ENCODE results near the gene WDR1. TPM values are rescaled to one million over a fixed set of nuclear protein-coding genes. Genes with fewer than 3 reads are reported as not detected.

WDR1 gene
- total RNA-seq, 2 donors from 2014 or later = 222 to 345 TPM

DNA sequence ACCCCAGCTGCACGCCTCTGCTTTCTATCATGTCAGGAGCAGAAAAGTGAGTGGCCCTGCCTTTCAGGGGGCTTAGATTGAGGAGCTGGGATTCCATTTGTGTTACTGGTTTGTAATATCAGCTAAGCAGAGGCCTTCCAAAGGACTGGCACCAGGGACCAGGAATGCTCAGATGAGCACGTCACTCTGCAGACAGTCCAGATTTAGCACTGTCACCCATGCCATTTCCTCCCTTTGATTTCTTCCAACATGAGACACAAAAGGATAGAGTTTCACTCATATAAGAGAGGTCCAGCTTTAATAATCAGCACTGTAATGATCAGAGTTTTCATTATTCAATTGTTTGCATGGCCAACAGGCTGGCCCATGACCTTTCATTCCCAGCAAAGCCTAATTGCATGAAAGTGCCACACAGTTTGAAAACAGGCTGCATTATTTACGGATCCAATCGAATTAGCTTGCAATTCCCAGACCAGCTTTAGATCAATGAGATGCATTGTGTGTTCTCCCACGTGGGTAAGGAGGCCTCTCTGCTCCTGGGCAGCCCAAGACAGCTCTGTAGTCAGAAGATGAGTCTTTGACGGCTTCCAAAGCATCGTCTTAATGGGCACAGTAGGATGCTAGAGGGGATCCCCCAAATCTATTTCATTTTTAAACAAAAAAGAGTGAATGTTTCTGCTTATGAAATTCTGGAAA is 85.5 kb downstream of the WDR1 start:
- peak overlapping the region; percentile 75 for H3K27ac ChIP-seq (ENCODE audit: low read depth, low read length)
- DNase-seq = peak; percentile 22
- H3K27me3 ChIP-seq (ENCODE audit: control insufficient read depth, insufficient read depth, low read length, poor library complexity, severe bottlenecking) = no peaks in the 10 kb centered on the region
- Mint-ChIP-seq H3K9me3 (peaks cover 2% of the 10 kb centered on the region), H3K4me1 (peaks cover 17% of the 10 kb centered on the region), H3K27me3 (ENCODE audit: insufficient read depth) (peaks cover under 1% of the 10 kb centered on the region), H3K4me3 (no peak overlapping the region), H3K36me3 (ENCODE audit: low read depth) (no peaks in the 10 kb centered on the region), H3K27ac (no peak overlapping the region)
- H3K36me3 ChIP-seq (ENCODE audit: control insufficient read depth, insufficient read depth, low read length) = no peaks in the 10 kb centered on the region
- TF ChIP-seq, protein P1, sequence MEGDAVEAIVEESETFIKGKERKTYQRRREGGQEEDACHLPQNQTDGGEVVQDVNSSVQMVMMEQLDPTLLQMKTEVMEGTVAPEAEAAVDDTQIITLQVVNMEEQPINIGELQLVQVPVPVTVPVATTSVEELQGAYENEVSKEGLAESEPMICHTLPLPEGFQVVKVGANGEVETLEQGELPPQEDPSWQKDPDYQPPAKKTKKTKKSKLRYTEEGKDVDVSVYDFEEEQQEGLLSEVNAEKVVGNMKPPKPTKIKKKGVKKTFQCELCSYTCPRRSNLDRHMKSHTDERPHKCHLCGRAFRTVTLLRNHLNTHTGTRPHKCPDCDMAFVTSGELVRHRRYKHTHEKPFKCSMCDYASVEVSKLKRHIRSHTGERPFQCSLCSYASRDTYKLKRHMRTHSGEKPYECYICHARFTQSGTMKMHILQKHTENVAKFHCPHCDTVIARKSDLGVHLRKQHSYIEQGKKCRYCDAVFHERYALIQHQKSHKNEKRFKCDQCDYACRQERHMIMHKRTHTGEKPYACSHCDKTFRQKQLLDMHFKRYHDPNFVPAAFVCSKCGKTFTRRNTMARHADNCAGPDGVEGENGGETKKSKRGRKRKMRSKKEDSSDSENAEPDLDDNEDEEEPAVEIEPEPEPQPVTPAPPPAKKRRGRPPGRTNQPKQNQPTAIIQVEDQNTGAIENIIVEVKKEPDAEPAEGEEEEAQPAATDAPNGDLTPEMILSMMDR (conservative IDR thresholded peaks at IDR 0.05) = no peak
- peaks cover 9% of the 10 kb centered on the region for H3K4me1 ChIP-seq (ENCODE audit: control insufficient read depth, insufficient read depth, low read length)
- H3K9ac ChIP-seq (ENCODE audit: extremely low read depth, low read length, poor library complexity, severe bottlenecking) = no peak overlapping the region
- WGBS, 2 experiments (ENCODE audit: insufficient coverage in 1 of 2, insufficient read length in 1 of 2) = 91 to 92% methylated on average over 4 to 7 of the region's 7 CpGs
- no peak overlapping the region for H3K4me3 ChIP-seq (ENCODE audit: low read length)
- H3K9me3 ChIP-seq (ENCODE audit: control insufficient read depth, low read length) = no peaks in the 10 kb centered on the region

DNA sequence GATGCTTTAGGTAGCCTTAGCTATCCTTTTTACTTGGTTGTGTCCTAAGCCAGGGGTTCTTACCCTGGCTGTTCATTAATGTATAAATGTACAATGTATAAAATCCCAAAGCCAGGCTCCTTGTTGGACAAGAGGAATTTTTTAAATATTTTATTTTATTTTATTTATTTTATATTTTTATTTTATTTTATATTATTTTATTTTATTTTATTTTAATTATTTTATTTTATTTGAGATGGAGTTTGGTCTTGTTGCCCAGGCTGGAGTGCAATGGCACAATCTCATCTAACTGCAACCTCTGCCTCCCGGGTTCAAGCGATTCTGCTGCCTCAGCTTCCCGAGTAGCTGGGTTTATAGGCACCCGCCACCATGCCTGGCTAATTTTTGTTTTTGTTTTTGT is 87.2 kb downstream of the WDR1 start:
- 80 to 87% methylated on average over 2 to 4 of the region's 4 CpGs for WGBS, 2 experiments (ENCODE audit: insufficient coverage in 1 of 2, insufficient read length in 1 of 2)
- no peak overlapping the region for H3K4me3 Mint-ChIP-seq

DNA sequence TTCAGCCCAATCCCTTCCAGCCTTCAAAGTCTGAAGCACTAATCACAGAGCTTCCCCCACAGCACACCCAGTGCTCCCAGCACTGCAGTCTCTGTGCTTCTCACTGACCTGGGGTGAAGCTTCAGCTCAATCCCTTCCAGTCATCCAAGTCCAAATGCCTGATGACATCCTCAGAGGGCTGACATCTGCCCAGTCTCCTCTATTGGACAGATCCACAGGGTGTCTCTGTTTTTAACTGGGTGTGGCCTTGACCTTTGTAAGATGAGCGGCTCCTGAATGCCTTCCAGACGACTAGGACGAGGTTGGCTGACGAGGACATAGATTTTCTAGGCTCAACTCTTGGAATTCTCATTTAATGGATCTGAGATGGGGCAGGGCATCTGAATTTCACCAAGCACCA is 87.7 kb downstream of the WDR1 start:
- peak; percentile 35 for DNase-seq
- Mint-ChIP-seq H3K36me3 (ENCODE audit: low read depth) (no peaks in the 10 kb centered on the region), H3K4me3 (no peak overlapping the region), H3K4me1 (peaks cover 17% of the 10 kb centered on the region), H3K27ac (no peak overlapping the region), H3K9me3 (peaks cover 2% of the 10 kb centered on the region), H3K27me3 (ENCODE audit: insufficient read depth) (peaks cover 12% of the 10 kb centered on the region)
- H3K27me3 ChIP-seq (ENCODE audit: control insufficient read depth, insufficient read depth, low read length, poor library complexity, severe bottlenecking) = no peaks in the 10 kb centered on the region
- peaks cover 9% of the 10 kb centered on the region for H3K4me1 ChIP-seq (ENCODE audit: control insufficient read depth, insufficient read depth, low read length)
- 77 to 85% methylated on average over 4 of the region's 4 CpGs for WGBS, 2 experiments (ENCODE audit: insufficient coverage in 1 of 2, insufficient read length in 1 of 2)
- H3K9me3 ChIP-seq (ENCODE audit: control insufficient read depth, low read length) = no peaks in the 10 kb centered on the region
- H3K36me3 ChIP-seq (ENCODE audit: control insufficient read depth, insufficient read depth, low read length) = no peaks in the 10 kb centered on the region
- no peak overlapping the region for H3K27ac ChIP-seq (ENCODE audit: low read depth, low read length)
- TF ChIP-seq, protein P1 (conservative IDR thresholded peaks at IDR 0.05) = no peak
- H3K4me3 ChIP-seq (ENCODE audit: low read length) = no peak overlapping the region
- H3K9ac ChIP-seq (ENCODE audit: extremely low read depth, low read length, poor library complexity, severe bottlenecking) = no peak overlapping the region

More for the DNA sequence above, 87.2 kb downstream of the WDR1 start:
- peaks cover 9% of the 10 kb centered on the region for H3K4me1 ChIP-seq (ENCODE audit: control insufficient read depth, insufficient read depth, low read length)
- no peak overlapping the region for H3K4me3 ChIP-seq (ENCODE audit: low read length)
- Mint-ChIP-seq H3K27me3 (ENCODE audit: insufficient read depth) (peaks cover 8% of the 10 kb centered on the region), H3K27ac (no peak overlapping the region), H3K4me1 (peaks cover 17% of the 10 kb centered on the region), H3K9me3 (peaks cover 2% of the 10 kb centered on the region), H3K36me3 (ENCODE audit: low read depth) (no peaks in the 10 kb centered on the region)
- H3K9ac ChIP-seq (ENCODE audit: extremely low read depth, low read length, poor library complexity, severe bottlenecking) = no peak overlapping the region
- no peak for DNase-seq
- no peaks in the 10 kb centered on the region for H3K36me3 ChIP-seq (ENCODE audit: control insufficient read depth, insufficient read depth, low read length)
- H3K27ac ChIP-seq (ENCODE audit: low read depth, low read length) = no peak overlapping the region
- TF ChIP-seq, protein P1 (conservative IDR thresholded peaks at IDR 0.05) = no peak
- H3K9me3 ChIP-seq (ENCODE audit: control insufficient read depth, low read length) = no peaks in the 10 kb centered on the region
- H3K27me3 ChIP-seq (ENCODE audit: control insufficient read depth, insufficient read depth, low read length, poor library complexity, severe bottlenecking) = no peaks in the 10 kb centered on the region
